HG03342 (cell line): Measurements from ENCODE around the gene MAP3K14.

Source experiments
- ATAC-seq: cut with Tn5 transposase; IDR thresholded peaks from one replicate; pipeline ENCODE4 v1.9.1; 2021; ENCODE audit warnings: mild to moderate bottlenecking, moderate library complexity; ENCODE audit not compliant: unreplicated experiment

MAP3K14 gene

DNA sequence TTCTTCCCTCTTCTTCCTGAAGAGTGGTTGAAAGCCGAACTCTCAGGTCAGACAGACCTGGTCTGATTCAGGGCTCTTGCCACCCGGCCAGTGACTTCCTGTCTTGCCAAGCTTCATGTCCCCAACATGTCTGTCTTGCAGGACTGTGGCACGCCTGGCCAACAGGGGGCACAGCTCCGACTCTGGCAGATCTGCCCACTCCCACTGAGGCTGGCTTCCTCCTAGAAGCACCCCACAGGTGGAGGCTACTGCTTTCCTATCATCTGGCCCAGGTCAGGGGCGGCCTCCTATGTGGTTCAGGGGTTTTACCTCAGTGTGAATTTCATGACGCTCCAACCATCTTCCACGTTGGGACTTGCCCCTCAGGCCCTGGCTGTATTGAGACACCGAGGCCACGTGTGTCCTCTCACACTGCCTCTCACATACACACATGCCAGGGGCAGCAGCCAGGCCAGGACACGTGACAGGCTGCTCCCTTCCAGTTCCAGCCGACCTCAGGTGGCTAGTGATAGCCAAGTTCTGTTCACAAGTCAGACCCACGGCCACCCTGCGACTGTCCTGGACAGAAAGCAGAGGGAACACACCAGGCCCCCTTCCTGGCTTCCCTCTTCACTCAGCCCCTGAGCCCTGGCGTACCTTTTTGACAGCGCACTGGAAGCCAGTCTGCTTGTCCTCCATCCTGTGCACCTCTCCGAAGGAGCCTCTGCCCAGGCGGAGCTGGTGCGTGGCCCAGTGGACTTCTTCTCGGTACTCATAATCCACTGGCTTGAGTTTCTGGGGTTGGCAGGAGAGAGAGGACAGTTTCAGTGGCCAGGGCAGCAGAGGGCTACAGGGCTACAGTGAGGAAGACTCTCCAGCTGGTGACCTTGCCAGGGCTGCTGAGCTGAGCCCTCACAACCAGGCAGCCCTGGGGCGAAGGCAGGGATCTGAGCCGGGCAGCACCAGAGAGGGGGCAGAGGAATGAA, 32.4 kb downstream of the MAP3K14 start:
- no peak for ATAC-seq

- ATAC-seq, result no peak
Measured at GRCh38 chr17:45283711-45284110, 33.1 kb downstream of the MAP3K14 start.

GRCh38 chr17:45282683-45283644, 33.9 kb downstream of the MAP3K14 start:
- ATAC-seq, result no peak

GRCh38 chr17:45279898-45280297, 36.9 kb downstream of the MAP3K14 start:
- ATAC-seq, result no peak

- ATAC-seq, result no peak
Measured at GRCh38 chr17:45277992-45278391, 38.8 kb downstream of the MAP3K14 start.

DNA sequence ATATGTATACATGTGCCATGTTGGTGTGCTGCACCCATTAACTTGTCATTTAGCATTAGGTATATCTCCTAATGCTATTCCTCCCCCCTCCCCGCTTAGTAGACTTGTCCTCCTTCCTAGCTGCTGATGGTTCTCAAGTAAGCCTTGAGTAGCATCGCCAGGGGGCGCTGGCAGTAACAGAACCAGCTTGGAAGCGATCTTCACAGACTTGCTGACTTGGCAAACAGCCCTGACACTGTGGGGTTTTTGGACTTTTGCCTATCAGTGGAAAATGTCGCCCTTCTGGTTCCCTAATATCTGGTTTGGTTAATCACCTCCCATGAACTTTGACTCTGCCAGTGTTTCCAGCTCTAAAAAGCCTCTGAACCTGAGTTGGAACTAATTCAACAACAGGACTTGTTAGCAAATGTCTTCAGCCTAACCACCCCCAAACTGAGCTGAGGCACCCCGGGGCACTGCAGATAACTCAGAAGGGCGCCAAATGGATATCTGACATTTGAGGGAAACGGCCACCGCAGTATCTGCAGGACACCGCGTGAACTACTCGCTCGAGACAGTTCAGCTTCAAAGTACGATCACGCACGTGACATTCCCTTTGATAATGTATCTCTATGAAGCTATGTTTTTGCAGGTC, 39.5 kb downstream of the MAP3K14 start:
- ATAC-seq, result no peak

GRCh38 chr17:45276031-45276430, 40.8 kb downstream of the MAP3K14 start:
- no peak for ATAC-seq

GRCh38 chr17:45274033-45274432, 42.8 kb downstream of the MAP3K14 start:
- ATAC-seq, result no peak

DNA sequence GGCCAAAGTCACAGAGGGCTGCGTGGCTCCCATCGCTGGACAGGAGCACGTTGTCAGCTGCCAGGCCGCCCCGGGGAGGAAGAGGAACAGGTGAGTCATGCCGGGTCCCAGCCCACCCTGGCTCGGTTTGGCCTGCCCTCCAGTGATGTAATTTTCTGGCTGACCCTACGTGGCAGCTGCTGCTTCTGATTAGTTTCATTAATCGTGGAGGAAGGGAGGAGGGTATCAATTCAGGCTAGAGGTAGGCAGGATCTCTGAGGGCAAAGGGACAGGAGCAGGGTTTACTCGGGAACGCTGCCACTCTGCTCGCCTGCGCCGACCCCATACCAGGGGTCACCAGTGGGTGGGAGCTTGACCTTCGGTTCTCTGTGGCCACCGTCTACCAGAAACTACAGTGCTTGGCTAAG, 43.3 kb downstream of the MAP3K14 start:
- ATAC-seq, result no peak

DNA sequence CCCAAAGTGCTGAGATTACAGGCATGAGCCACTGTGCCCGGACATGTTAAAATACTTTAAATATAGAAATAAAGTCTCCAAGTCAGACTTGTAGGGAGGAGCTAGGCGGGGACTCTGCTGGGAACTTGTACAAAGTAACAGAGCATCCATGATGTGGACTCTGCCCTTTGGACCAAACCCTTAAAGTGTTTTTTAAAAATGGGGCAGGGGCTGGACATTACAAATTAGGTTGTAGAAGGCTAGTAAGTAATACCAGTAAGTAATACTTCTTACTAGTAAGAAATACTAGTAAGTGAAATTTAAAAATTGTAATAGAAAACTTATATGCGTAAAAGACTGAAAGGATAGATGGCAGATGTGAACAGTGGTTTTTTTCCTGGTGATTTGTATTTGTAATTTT, 45.2 kb downstream of the MAP3K14 start:
- no peak for ATAC-seq

GRCh38 chr17:45270828-45271418, 45.9 kb downstream of the MAP3K14 start:
- no peak for ATAC-seq

- ATAC-seq, result no peak
Measured at GRCh38 chr17:45269912-45270311, 46.9 kb downstream of the MAP3K14 start.

- ATAC-seq, result no peak
Measured at GRCh38 chr17:45267436-45268055, 49.3 kb downstream of the MAP3K14 start.

DNA sequence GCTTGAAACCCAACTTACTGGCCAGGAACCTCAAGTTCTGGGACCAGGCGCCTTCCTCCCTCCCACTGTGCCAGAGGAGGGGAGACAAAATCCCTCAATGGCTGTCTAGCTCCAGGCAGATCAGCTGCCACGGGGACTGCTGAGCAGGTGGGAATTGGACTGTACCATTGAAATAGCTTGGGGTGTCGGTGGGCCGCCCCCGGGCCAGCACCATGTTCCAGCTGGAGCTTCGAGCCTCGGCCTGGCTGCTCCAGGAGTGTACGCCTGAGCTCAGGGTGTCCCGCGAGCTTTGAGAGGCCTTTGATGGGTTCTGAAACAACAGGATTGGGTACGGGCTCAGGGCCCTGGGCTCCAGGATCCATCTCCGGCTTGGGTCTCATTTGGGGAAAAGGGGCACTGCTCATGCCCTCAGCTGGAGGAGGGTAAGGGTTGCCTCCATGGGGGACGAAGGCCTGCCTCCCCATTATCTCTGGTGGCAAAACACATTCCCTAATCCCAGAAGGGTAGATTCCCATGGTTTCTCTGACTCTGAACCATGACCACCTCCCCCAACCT, 50.4 kb downstream of the MAP3K14 start:
- ATAC-seq, result no peak

- no peak for ATAC-seq
Measured at GRCh38 chr17:45265821-45266220, 51.0 kb downstream of the MAP3K14 start.

GRCh38 chr17:45264988-45265387, 51.8 kb downstream of the MAP3K14 start:
- ATAC-seq, result no peak

GRCh38 chr17:45264430-45264829, 52.4 kb downstream of the MAP3K14 start:
- ATAC-seq, result no peak

- ATAC-seq, result no peak
Measured at GRCh38 chr17:45263477-45263860, 53.4 kb downstream of the MAP3K14 start.

- ATAC-seq, result no peak
Measured at GRCh38 chr17:45262516-45263476, 54.0 kb downstream of the MAP3K14 start.
